Stimulated activated CD8-positive, alpha-beta memory T cell treated with anti-CD3 and anti-CD28 coated beads, Interleukin-7, amount 100 ng/mL, for 24 hours (primary cell): ENCODE measurements around the gene CCM2.

Source experiments
- DNase-seq: peaks from one replicate; pipeline ENCODE4 v3.0.0-alpha.2; 2020; ENCODE audit warnings: low read depth

CCM2 gene

DNA sequence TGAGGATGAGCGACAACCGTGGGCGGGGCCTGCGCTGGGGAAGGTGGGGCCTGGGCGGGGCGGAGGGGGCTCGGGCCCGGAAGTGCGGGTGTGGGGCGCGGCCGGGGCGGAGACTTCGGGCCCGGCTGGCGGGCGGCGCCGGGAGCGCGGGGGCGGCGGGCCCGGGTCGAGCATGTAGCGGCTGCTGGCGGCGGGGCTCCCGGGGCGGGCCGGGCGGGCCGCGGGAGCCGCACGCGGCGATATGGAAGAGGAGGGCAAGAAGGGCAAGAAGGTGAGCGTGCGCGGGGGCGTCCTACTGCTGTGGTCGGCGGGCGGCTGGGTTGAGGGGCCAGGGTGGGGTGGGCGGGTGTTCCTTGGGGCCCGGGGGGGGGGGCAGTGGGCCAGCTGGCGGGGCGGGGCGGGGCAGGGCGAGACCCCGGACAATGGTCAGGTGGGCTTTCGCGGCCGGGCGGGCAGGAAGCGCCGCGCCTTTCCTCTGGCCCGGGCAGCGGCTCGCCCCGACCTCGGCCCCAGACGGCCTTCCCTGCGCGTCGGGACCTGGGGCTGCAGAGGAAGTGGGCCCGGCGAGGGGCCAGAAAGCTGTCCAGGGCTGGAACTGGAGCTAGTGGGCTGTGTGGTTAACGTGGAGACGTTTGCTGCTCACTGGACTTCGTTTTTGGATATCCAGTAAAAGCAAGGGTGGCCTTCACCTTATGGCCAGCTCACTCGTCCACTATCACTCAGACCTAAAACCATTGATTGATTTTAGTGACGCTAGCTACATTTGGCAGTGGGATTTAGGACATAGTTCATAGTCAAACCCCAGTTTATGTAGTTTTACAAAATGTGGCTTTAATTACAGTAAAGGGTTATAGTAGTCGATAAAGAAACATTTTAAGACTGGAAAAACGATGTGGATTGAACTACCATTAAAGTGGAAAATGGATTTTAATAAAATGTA lies at the start of gene CCM2:
Gene CCM2 (plus strand): TSS at position 109 of the 940 bp plus-strand sequence. CDS start 133 bp downstream, at position 242.
- DNase-seq = no peak

DNA sequence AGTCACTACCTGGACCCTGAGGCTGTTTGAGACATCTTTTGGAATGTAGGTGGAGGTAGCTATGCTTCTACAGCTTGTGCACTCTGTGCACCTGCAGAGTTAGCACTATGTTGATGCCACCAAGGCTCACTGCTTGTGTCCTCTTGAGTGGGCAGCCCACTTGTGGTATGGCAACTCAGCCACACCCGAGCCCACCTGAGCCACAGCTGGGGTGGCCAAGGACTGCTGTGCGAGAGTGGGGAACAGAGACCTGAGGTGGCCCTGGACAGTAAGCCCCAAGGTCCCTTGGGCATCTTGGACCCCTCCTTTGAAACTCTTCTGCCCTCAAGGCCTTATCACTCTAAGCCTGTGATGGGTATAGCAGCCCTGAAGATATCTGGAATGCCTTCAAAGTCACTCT lies 46.8 kb upstream of the CCM2 start:
- no peak for DNase-seq

DNA sequence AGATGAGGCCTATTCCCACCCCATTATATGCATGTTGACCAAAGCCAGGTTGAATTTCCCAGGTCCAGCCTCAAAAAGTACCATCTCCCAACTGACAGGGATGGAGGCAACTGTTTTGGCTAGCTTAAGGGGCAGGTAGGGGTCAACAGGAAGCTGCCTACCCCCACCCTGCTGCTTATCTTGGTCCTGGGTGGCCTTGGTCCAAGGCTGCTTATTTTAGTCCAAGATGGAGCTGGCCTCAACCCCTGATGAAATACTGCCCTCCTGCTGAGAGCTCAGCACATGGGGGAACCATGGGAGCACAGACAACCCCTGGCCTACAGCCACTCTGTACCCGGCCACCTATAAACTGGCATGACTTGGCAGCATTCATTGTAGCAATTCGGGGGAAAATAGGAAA lies 44.3 kb upstream of the CCM2 start:
- no peak for DNase-seq

DNA sequence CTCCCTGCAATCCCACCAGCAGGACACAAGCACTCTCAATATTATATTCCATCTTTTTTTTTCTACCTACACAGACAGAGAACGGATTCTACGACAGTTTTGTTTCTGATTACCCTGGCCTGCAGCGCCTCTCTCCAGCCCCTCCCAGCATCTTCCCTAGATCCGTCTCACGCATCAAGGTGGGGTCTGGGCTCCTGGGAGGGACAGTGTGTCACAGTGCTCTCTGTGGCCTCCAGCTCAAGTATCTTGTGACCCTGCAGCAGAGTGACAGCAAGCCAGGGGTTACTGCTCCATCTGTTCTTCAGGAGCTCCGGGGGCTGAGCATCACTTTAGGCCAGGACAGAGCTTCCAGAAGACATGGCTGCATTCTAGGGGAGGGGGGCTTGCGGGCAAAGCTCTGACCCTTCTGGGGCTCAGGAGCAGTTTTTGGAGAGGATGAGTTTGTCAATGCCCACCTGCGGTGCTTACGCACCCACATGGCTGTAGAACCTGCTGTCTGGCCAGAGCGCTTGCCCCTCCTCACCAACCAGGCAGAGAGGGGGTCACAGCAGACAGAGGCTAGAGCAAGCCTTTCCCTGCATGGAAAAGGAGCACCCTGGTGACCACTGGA lies 43.7 kb upstream of the CCM2 start:
- DNase-seq = no peak

DNA sequence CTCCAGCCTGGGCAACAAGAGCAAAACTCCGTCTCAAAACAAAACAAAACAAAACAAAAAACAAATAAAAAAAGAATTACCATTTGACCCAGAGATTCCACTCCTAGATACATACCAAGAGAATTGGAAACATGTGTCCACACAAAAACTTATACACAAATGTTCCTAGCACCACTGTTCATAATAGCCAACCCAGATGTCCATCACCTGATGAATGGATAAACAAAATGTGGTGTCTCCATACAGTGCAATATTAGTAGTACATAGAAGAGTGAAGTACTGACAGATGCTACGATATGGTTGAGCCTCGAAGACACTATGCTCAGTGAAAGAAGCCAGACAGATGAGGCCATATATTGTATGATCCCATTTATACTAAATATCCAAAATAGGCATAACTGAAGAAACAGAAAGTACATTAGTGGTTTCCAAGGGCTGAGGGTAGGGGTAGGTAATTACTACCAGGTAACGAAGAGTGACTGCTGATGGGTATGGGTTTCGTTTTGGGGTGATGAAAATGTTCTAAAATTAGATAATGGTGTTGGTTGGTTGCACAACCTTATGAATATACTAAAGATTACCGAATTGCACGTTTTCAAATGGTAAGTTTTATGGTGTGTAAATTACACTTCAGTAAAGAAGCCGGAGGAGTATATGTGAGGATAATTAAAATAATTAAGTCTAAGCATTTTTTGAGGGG lies 41.2 kb upstream of the CCM2 start:
- no peak for DNase-seq

DNA sequence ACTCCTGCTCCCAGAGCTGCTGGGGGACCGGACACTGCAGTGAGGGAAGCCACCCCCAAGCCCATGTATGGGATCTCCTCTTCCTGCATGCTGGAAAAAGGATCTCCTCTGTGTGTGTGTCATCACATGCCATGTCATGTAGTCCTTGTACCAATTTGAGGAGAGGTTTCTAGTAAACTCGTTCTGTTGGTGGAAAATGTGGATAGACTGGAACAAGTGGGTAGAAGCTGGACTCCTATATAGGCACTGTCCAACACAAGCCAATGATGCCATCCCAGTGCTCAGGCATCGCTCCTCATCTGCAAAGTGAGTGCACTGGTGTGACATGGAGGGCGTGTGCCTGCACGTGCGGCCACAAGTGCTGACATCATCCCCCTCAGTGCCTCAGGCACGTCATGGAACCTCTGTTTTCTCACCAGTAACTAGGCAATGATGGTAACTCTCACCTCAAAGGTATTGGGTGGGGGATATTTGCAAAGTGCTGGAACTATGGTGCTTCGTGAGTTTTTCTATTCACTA lies 40.5 kb upstream of the CCM2 start:
- no peak for DNase-seq

DNA sequence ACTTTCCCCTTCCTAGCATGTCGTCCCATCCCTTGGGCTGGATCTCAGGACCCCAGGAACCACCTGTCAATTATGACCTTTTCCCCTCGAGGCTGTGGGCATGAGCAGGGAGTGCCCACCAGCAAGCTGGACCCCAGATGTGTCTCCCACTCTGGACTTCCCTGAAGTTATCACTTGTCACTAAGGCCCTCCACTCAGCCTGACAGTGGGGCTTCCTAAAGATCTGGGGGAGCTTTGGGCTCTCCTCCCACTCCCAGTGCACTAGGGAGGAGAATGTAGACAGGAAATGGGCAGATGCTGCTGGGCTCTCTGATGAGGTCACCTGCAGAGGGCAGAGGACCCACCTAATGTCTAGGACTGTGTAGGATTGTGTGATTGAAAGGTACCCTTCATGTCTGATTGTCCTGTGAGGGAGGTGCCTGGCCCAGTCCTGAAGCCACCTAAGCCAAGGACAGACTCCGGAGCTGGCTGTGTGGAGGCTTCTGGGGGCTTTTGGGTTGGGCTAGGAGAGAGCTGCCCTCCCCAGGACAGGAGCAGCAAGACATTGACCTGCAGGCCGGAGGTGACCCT lies 39.9 kb upstream of the CCM2 start:
- DNase-seq = no peak

DNA sequence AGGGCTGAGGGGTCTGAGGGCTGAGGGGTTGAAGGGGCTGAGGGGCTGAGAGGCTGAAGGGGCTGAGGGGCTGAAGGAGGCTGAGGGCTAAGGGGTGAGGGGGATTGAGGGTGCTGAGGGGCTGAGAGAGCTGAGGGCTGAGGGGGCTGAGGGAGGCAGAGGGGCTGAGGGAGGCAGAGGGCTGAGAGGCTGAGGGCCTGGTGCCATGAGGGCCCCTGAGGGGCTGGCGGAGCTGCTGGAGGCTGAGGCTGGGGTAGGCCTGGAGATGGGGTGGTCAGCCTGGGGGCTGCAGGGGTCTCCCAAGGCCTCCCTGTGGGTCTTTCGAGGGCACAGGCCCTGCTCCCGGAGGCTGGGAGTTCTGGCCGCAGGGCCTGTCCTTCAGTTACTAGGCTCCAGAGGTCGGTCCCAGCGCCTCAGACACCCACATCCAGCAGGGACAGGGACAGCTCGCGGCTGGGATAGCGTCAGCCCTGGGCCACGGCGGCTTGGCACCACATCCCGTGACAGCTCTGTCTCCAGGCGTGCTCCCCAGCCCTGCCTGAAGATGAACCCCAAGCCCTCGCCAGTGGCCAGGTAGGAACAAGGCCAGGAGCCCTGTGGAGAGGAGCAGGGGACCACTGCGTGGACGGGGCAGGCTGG lies 38.0 kb upstream of the CCM2 start:
- no peak for DNase-seq

DNA sequence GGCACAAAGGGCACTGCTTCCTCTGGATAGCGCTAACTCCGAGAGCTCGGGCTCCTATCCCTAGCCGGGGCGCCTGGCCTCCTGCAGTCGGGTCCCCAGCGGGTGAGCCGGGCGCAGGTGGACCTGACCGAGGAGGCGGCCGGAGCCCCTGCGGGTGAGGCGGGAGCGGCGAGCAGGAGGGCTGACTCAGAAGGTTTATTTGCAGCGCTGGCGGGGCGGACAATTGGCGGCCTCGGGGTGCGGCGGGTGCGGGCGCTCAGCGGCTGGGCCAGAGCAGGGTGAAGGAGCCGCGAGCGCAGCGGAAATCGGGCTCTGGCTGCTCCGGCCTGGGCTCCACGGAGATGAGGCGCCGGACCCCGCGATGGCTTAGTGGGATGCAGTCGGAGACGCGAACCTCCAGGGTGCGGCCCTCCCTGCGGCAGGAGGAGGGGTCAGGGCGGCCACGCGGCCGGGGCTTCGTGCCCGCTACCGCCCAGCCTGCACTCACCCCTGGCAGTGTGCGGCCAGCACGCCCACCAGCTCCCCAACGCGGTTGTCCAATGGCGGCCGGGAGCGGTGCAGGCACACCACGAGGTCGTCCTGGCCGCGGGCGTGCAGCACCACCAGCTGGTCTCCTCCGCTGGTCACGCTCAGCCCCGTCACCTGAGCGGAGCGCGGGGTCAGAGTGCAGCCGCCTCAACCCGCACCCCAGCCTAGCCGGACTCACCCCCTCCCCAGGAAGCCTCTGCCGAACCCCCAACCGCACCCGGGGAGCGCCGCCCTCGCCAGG lies 37.3 kb upstream of the CCM2 start:
- DNase-seq = no peak

DNA sequence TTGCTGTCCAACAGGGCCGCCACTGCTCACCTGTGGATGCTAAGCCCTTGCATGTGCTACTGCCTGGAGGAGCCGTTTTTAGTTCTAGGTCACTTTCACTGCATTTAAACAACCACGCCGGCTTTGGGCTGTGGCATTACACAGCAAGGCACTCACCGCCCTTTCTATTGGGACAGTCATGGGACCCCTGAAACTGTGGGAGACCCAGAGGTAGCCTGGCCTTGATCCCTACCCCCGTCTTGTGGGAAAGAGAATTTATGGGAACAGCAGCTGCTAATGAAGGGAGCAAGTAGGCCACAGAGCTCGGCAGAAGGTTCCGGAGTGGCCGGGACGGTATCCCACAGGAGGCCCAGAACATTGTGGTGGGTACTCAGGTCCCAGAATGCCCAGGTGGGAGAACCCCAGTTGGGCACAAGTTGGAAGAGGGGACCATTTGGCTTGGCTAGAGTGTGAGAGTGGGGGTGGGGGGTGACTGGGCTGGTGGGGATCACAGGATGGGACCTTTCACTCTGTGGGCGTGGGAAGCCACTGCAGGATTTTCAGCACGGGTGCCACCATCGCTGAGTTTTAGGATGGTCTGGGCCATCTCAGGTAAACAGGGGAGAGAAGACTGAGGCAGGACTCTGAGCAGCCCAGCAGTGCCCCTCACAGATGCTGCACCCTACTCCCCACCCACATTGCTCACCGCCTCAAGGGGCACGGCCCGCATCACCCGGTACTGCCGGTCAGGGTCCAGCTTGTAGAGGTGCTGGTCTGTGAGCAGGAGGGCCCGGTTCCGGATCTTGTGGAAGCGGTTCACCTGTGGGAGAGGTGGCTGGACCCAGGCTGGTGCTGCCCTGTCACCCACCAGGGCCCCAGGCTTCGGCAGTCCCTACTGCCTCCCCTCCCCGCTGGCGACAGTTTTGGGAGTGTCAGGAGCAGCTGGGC lies 36.4 kb upstream of the CCM2 start:
- DNase-seq = no peak

DNA sequence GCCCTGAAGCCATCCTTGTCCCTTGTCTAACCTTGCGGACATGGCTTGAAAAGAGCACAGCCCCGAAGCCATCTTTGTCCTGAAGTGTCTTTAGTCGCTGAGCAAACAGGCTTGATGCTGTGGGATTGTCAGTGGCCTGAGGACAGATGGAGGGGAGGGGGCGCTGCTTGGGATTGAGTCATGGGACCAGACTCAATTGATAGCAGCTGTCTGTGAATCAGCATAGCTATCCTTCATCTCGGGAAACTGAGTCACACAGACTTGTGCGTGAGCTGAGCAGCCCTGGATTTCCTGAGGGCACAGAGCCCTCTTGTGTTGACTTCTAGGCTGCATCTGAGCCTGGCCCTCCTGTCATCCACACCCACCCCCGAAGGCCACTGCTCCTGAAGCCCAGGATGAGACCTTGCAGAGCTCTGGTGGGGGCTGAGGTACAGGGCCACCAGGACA lies 35.6 kb upstream of the CCM2 start:
- no peak for DNase-seq

DNA sequence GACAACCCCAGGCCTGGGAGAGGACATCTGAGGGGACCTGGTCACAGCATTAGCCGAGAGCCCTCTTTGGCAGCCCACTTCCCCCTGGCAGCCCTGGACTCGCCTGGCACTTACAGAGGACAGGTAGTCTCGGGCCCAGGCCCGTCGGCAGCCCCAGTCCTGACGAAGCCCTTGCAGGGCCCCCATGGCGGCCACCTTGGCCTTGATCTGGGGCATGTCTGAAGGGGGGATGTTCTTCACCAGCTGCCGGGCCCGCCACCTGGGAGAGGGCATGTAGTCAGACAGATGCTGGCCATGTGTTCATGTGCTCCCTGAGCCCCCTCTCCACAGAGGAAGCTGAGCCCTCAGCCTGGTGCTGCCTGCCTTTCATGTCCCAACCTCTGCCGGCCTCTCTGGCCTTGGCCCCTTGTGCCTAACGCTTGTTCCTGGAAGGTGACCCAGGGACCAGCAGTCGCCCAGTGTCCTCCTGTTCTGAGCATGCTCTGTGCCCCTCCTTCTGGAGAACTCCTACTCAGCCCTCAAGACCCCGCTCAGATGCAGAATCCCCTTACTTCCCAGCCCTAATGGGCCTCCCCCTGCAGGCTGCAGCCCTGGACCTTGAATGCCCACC lies 35.1 kb upstream of the CCM2 start:
- no peak for DNase-seq

DNA sequence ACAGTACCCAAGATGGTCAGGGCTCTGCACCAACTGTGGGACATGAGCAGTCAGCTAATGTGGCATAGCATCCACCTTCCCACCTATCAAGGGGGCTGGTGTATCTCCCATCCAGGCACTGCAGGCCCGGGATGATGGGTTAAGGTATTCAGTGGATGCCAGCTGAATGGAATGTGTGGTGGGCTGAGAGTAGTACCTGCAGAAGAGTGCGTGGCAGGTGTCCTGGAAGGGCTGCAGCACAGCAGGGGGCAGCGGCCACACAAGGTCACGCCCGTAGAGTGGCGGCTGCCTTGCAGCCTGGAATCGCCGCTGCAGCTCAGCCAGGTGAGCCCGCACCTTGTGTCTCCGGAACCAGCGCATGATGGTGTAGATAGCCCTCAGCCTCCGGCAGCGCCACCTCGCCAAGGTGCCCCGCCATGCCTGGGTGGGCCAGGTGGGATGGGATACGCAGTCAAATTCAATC lies 34.5 kb upstream of the CCM2 start:
- DNase-seq = no peak

DNA sequence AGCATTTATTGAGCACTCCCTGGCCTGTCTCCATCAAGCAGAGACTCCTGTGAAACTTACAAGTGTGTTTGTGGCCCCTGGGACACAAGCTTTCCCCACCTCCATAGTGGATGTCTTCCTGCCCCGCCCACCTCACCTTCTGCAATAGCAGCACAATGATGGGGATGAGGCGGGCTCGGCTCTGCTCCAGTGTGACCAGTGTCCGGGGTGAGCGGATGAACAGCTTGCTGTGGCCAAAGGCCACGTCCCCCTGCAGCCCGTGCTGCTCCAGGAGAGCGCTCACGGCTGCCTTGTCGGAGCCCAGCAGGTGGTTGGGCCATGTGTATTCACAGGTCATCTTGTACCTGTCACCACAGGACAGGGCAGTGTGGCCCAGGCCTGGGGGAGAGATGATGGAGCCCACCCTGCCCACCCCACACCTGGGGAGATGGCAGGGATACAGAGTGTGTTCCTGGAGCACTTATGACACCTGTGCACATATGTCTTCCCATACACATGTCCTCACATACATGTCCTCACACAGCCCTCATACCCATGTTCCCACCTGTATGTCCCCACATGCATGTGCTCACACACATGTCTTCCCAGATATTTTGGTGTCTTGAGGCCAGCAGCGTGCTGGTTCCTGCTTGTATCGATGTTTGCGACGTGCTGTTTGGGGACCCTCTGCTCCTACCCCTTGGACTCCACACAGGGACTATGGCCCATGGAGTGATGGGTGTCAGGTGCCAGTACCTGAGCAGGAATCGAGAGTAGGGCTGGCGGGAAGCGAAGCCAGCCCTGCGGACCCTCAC lies 33.9 kb upstream of the CCM2 start:
- no peak for DNase-seq

DNA sequence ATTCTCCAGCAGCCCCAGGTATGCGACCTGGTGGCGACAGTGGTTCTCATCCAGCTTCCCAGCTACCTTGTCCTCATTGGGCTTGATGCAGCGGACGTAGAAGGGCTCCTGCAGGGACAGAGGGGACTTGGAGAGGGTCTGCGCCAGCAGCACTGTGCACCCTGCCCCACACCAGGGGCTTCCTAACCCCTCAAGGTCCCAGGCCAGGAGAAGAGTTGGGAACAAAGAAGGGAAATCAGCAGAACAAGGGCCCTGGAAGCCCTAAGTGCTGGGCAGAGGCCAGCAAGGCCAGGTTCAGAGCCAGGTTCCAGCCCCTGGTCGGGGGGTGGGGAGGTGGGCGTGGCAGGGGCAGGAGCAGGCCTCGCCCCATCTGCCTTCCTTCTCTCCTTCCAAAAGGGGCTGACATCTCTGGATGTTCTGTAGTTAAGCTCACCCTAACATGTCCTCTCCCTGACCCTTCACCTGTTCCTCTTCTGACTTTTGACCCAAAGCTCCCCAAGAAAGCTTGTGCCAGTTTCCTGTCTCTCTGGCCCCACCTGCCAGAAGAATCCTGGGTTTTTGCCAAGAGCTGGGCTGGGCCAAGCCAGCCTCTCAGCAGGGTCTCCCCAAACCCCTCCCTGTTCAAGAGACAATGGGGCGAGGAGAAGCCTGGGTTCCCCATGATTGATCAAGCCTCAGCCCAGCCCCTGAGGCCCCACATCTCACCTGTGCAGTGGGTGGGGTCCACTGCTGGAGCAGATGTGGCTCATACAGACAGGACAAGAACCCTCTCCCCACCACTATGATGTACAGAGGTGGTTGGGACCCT lies 33.1 kb upstream of the CCM2 start:
- DNase-seq = no peak

DNA sequence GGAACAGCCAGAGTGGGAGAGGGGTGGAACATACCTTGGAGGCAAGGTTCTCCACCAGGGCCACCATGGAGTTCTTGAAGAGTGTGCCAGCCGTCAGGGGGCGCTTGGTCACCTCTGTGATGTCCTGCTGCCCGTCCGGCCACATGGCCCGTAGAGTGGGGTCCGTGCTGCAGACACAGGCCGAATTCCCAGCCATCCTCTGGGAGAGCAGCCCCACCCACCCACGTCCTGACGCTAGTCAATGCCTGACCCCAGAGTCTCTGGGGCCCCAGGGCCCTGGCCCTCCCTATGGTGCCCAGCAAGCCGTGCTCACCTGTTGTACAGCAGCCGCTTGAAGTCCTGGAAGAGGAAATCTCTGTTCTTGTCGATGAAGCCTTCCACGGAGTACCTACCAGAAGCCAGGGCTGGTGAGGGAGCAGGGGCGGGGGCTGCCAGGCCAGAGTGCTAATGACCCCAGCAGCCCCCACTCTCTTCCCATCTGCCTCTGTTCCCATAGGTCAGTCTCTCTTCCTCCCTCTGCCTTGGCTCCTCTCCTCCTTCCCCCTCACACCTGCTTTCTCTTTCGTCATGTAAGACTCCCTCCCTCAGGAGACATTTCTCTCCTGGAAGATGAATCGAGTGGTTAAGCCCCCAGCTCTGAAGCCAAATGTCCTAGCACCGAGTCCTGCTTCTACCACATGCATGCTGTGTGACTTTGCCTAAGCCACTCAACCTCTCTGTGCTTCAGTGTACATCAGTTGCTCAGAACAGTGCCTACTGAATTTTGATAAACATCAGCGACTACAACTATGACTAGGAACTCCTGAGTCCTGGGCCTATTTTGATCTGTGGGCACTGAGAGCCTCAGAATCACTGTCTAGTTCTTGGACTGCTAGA lies 32.2 kb upstream of the CCM2 start:
- no peak for DNase-seq
